Measurements from ENCODE around the gene RFNG.

The RFNG gene

GRCh38 chr17:82094931-82095776 is 43.5 kb upstream of the RFNG start:
- peak overlapping the region; percentile 67; the same call in 1 of the 2 replicates for H3K4me3 ChIP-seq (ENCODE audit: low read depth, low read length)
- H3K9me3 ChIP-seq (ENCODE audit: control insufficient read depth, insufficient read depth, low read depth, low read length): no peaks in the 10 kb centered on the region
- peaks cover 29% of the 10 kb centered on the region for H3K4me1 ChIP-seq (ENCODE audit: control insufficient read depth, insufficient read depth, low read length)
- peak overlapping the region; percentile 12 for H3K9ac ChIP-seq (ENCODE audit: low read length)
- 0 out of 2 replicates have a peak overlapping the region, but pooled peaks have one; percentile 37 for H3K27ac ChIP-seq (ENCODE audit: low read depth, low read length)
- no peaks in the 10 kb centered on the region for H3K27me3 ChIP-seq (ENCODE audit: control insufficient read depth, insufficient read depth, low read length)
- peaks cover 64% of the 10 kb centered on the region for H3K36me3 ChIP-seq (ENCODE audit: control insufficient read depth, insufficient read depth, low read length)

- H3K36me3 ChIP-seq (ENCODE audit: control insufficient read depth, insufficient read depth, low read length): peaks cover 83% of the 10 kb centered on the region
Measured at GRCh38 chr17:82092995-82093751, 41.6 kb upstream of the RFNG start.

GRCh38 chr17:82092628-82092994 is 41.0 kb upstream of the RFNG start:
- Histone ChIP-seq H3K27ac (ENCODE audit: low read depth, low read length) (no peak overlapping the region), H3K9me3 (ENCODE audit: control insufficient read depth, insufficient read depth, low read depth, low read length) (no peaks in the 10 kb centered on the region), H3K27me3 (ENCODE audit: control insufficient read depth, insufficient read depth, low read length) (no peaks in the 10 kb centered on the region), H3K4me3 (ENCODE audit: low read depth, low read length) (no peak overlapping the region), H3K9ac (ENCODE audit: low read length) (no peak overlapping the region), H3K4me1 (ENCODE audit: control insufficient read depth, insufficient read depth, low read length) (peaks cover 15% of the 10 kb centered on the region), H3K36me3 (ENCODE audit: control insufficient read depth, insufficient read depth, low read length) (peaks cover 89% of the 10 kb centered on the region)

More at GRCh38 chr17:82092995-82093751, 41.6 kb upstream of the RFNG start:
- Histone ChIP-seq H3K9ac (ENCODE audit: low read length) (no peak overlapping the region), H3K4me1 (ENCODE audit: control insufficient read depth, insufficient read depth, low read length) (peaks cover 15% of the 10 kb centered on the region), H3K4me3 (ENCODE audit: low read depth, low read length) (no peak overlapping the region), H3K27me3 (ENCODE audit: control insufficient read depth, insufficient read depth, low read length) (no peaks in the 10 kb centered on the region), H3K9me3 (ENCODE audit: control insufficient read depth, insufficient read depth, low read depth, low read length) (no peaks in the 10 kb centered on the region), H3K27ac (ENCODE audit: low read depth, low read length) (no peak overlapping the region)

GRCh38 chr17:82092094-82092586 is 40.5 kb upstream of the RFNG start:
- Histone ChIP-seq H3K4me1 (ENCODE audit: control insufficient read depth, insufficient read depth, low read length) (peaks cover 15% of the 10 kb centered on the region), H3K36me3 (ENCODE audit: control insufficient read depth, insufficient read depth, low read length) (peaks cover 94% of the 10 kb centered on the region), H3K27ac (ENCODE audit: low read depth, low read length) (no peak overlapping the region), H3K9ac (ENCODE audit: low read length) (no peak overlapping the region), H3K9me3 (ENCODE audit: control insufficient read depth, insufficient read depth, low read depth, low read length) (no peaks in the 10 kb centered on the region), H3K27me3 (ENCODE audit: control insufficient read depth, insufficient read depth, low read length) (no peaks in the 10 kb centered on the region), H3K4me3 (ENCODE audit: low read depth, low read length) (no peak overlapping the region)

- H3K27ac ChIP-seq (ENCODE audit: low read depth, low read length): no peak overlapping the region
- no peaks in the 10 kb centered on the region for H3K9me3 ChIP-seq (ENCODE audit: control insufficient read depth, insufficient read depth, low read depth, low read length)
- H3K36me3 ChIP-seq (ENCODE audit: control insufficient read depth, insufficient read depth, low read length): peaks cover 96% of the 10 kb centered on the region
- peaks cover 9% of the 10 kb centered on the region; the same call in 1 of the 2 replicates for H3K4me1 ChIP-seq (ENCODE audit: control insufficient read depth, insufficient read depth, low read length)
- no peaks in the 10 kb centered on the region for H3K27me3 ChIP-seq (ENCODE audit: control insufficient read depth, insufficient read depth, low read length)
- H3K9ac ChIP-seq (ENCODE audit: low read length): no peak overlapping the region
- H3K4me3 ChIP-seq (ENCODE audit: low read depth, low read length): no peak overlapping the region
Measured at GRCh38 chr17:82091264-82092066, 39.9 kb upstream of the RFNG start.

- peaks cover 1% of the 10 kb centered on the region; the same call in 1 of the 2 replicates for H3K4me1 ChIP-seq (ENCODE audit: control insufficient read depth, insufficient read depth, low read length)
- no peak overlapping the region for H3K9ac ChIP-seq (ENCODE audit: low read length)
- H3K27ac ChIP-seq (ENCODE audit: low read depth, low read length): no peak overlapping the region
- no peaks in the 10 kb centered on the region for H3K27me3 ChIP-seq (ENCODE audit: control insufficient read depth, insufficient read depth, low read length)
- H3K36me3 ChIP-seq (ENCODE audit: control insufficient read depth, insufficient read depth, low read length): peaks cover 96% of the 10 kb centered on the region
- H3K4me3 ChIP-seq (ENCODE audit: low read depth, low read length): no peak overlapping the region
- no peaks in the 10 kb centered on the region for H3K9me3 ChIP-seq (ENCODE audit: control insufficient read depth, insufficient read depth, low read depth, low read length)
Measured at GRCh38 chr17:82090549-82091263, 39.1 kb upstream of the RFNG start.

- Histone ChIP-seq H3K27ac (ENCODE audit: low read depth, low read length) (no peak overlapping the region), H3K4me1 (ENCODE audit: control insufficient read depth, insufficient read depth, low read length) (no peaks in the 10 kb centered on the region), H3K4me3 (ENCODE audit: low read depth, low read length) (no peak overlapping the region), H3K27me3 (ENCODE audit: control insufficient read depth, insufficient read depth, low read length) (no peaks in the 10 kb centered on the region), H3K9me3 (ENCODE audit: control insufficient read depth, insufficient read depth, low read depth, low read length) (no peaks in the 10 kb centered on the region), H3K36me3 (ENCODE audit: control insufficient read depth, insufficient read depth, low read length) (peaks cover 96% of the 10 kb centered on the region), H3K9ac (ENCODE audit: low read length) (no peak overlapping the region)
Measured at GRCh38 chr17:82089723-82090548, 38.3 kb upstream of the RFNG start.

GRCh38 chr17:82088838-82089722 is 37.5 kb upstream of the RFNG start:
- H3K9ac ChIP-seq (ENCODE audit: low read length): no peak overlapping the region
- H3K9me3 ChIP-seq (ENCODE audit: control insufficient read depth, insufficient read depth, low read depth, low read length): no peaks in the 10 kb centered on the region
- no peak overlapping the region for H3K4me3 ChIP-seq (ENCODE audit: low read depth, low read length)
- H3K27me3 ChIP-seq (ENCODE audit: control insufficient read depth, insufficient read depth, low read length): no peaks in the 10 kb centered on the region
- peaks cover 99% of the 10 kb centered on the region for H3K36me3 ChIP-seq (ENCODE audit: control insufficient read depth, insufficient read depth, low read length)
- H3K4me1 ChIP-seq (ENCODE audit: control insufficient read depth, insufficient read depth, low read length): no peaks in the 10 kb centered on the region
- no peak overlapping the region for H3K27ac ChIP-seq (ENCODE audit: low read depth, low read length)
